Gastrocnemius medialis (tissue), 4 donors: ENCODE results near the gene CELF4. TPM values are rescaled to one million over a fixed set of nuclear protein-coding genes. Genes with fewer than 3 reads are reported as not detected.

Experiments used
- ATAC-seq, 2 donors: fragments of 150-250 bp; one replicate each; pipeline ENCODE4 v1.9.1; 2016
- DNase-seq, 2 donors: peaks; one replicate each; pipeline ENCODE4 v3.0.0-alpha.2; 2019
- H3K27ac ChIP-seq, 4 donors: fragments of 200-600 bp; sonication (generic); 1 replicate in 1 of 4; 2 replicates in 3 of 4; pipeline ENCODE4 v1.5.1; 2016 to 2018; ENCODE audit warnings: mild to moderate bottlenecking in 2 of 4, moderate library complexity in 1 of 4
- H3K27me3 ChIP-seq, 3 donors: fragments of 200-600 bp; sonication (generic) in 2 of 3; 1 replicate in 1 of 3; 2 replicates in 2 of 3; pipeline versions ENCODE4 v1.5.1 to v1.6.0; 2016 to 2019; ENCODE audit warnings: mild to moderate bottlenecking in 1 of 3, moderate library complexity in 1 of 3
- H3K36me3 ChIP-seq, 2 donors: fragments of 200-600 bp; sonication (generic) in 1 of 2; one replicate each; pipeline ENCODE4 v1.5.1; 2017 to 2018
- H3K4me1 ChIP-seq, 2 donors: fragments of 200-600 bp; sonication (generic) in 1 of 2; one replicate each; pipeline ENCODE4 v1.5.1; 2016 to 2017; ENCODE audit warnings: mild to moderate bottlenecking in 2 of 2
- H3K4me3 ChIP-seq, 4 donors: fragments of 200-600 bp; sonication (generic) in 3 of 4; 1 replicate in 1 of 4; 2 replicates in 3 of 4; pipeline ENCODE4 v1.5.1; 2016 to 2019; ENCODE audit warnings: mild to moderate bottlenecking in 2 of 4
- H3K9me3 ChIP-seq, 3 donors: fragments of 200-600 bp; sonication (generic) in 2 of 3; 1 replicate in 1 of 3; 2 replicates in 2 of 3; pipeline ENCODE4 v1.5.1; 2016 to 2019
- POLR2A ChIP-seq, 2 donors: fragments of 450-650 bp; IDR thresholded peaks; one replicate each; pipeline ENCODE4 v1.6.1; 2017; ENCODE audit warnings: antibody characterized with exemption in 2 of 2, mild to moderate bottlenecking in 2 of 2, moderate library complexity in 2 of 2
- in situ Hi-C, 4 donors: fragments of 200-750 bp; cut with MboI; loops; one replicate each; pipeline versions ENCODE4 v1.15.0 to v1.8.0; 2017; ENCODE audit warnings: low sequenced_read_pairs in 4 of 4
- intact Hi-C: fragments of 100-400 bp; cut with DNase I; formaldehyde crosslinking; loops from one replicate; pipeline ENCODE4 v1.15.1; 2023; ENCODE audit warnings: low total_unique reads
- total RNA-seq, 4 donors: library from RNA; depleted of rRNA; stranded (reverse); fragments of >200 nt; gene quantifications; one replicate each; pipeline versions ENCODE4 v1.1.0 to v1.2.3, GENCODE V29; 2016
- TF ChIP-seq, protein P1 (sequence below), 5 experiments: fragments of 450-650 bp in 3 of 5; fragments of 200-600 bp in 2 of 5; sonication (generic) in 2 of 5; IDR thresholded peaks in 4 of 5; conservative IDR thresholded peaks in 1 of 5; 1 replicate in 4 of 5; 2 replicates in 1 of 5; pipeline ENCODE4 v1.5.1; 2016 to 2019; ENCODE audit warnings: antibody characterized with exemption in 5 of 5, mild to moderate bottlenecking in 3 of 5, moderate library complexity in 3 of 5

Gene CELF4
- total RNA-seq, 4 donors from 2014 or later, result not detected

GRCh38 chr18:37258131-37258530, 307.5 kb downstream of the CELF4 start:
- no peak overlapping the region for H3K27ac ChIP-seq
- no peaks in the 10 kb centered on the region for H3K9me3 ChIP-seq
- no peaks in the 10 kb centered on the region for H3K36me3 ChIP-seq
- H3K4me1 ChIP-seq, result peaks cover 0 to 4% of the 10 kb centered on the region in 2 donors
- ATAC-seq (no peak), DNase-seq (no peak)
- no peak for TF ChIP-seq POLR2A (IDR thresholded peaks at IDR 0.05)
- TF ChIP-seq, protein P1, sequence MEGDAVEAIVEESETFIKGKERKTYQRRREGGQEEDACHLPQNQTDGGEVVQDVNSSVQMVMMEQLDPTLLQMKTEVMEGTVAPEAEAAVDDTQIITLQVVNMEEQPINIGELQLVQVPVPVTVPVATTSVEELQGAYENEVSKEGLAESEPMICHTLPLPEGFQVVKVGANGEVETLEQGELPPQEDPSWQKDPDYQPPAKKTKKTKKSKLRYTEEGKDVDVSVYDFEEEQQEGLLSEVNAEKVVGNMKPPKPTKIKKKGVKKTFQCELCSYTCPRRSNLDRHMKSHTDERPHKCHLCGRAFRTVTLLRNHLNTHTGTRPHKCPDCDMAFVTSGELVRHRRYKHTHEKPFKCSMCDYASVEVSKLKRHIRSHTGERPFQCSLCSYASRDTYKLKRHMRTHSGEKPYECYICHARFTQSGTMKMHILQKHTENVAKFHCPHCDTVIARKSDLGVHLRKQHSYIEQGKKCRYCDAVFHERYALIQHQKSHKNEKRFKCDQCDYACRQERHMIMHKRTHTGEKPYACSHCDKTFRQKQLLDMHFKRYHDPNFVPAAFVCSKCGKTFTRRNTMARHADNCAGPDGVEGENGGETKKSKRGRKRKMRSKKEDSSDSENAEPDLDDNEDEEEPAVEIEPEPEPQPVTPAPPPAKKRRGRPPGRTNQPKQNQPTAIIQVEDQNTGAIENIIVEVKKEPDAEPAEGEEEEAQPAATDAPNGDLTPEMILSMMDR (IDR thresholded peaks at IDR 0.05 in 4 of 5, conservative IDR thresholded peaks at IDR 0.05 in 1 of 5), result no peak
- in situ Hi-C loops, result no loop called here
- peaks cover 26 to 39% (median 33%) of the 10 kb centered on the region in 3 donors for H3K27me3 ChIP-seq
- H3K4me3 ChIP-seq, result no peak overlapping the region
- intact Hi-C loops, result no loop called here

DNA sequence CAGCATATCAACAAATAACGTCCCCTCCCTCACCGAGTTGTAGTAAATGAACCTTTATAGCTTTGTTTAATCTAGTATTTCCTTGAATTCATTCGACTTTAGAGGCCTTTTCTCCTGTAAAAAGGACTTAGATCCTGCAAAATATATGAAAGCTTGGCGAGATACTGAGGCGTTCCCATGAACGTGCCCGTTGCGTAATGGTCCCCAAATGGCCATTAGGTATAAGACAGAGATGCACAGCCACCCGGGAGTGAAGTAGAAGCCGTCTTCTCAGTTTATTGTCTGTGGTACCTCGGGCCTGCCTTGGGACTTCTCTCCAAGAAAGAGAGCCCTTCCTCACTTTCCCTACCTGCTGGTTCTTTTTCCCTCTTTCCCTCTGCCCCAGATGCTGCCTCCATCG, 310.6 kb downstream of the CELF4 start:
- no peak overlapping the region for H3K4me3 ChIP-seq
- no peak for DNase-seq
- H3K27me3 ChIP-seq, result peaks cover 26 to 36% (median 34%) of the 10 kb centered on the region in 3 donors
- no peaks in the 10 kb centered on the region for H3K9me3 ChIP-seq
- peaks cover 0 to 4% of the 10 kb centered on the region in 2 donors for H3K4me1 ChIP-seq
- intact Hi-C loops (no loop called here), in situ Hi-C loops (no loop called here)
- H3K36me3 ChIP-seq, result no peaks in the 10 kb centered on the region
- no peak for ATAC-seq
- no peak overlapping the region for H3K27ac ChIP-seq
- TF ChIP-seq POLR2A (IDR thresholded peaks at IDR 0.05), result no peak
- TF ChIP-seq, protein P1 (IDR thresholded peaks at IDR 0.05 in 4 of 5, conservative IDR thresholded peaks at IDR 0.05 in 1 of 5), result no peak

DNA sequence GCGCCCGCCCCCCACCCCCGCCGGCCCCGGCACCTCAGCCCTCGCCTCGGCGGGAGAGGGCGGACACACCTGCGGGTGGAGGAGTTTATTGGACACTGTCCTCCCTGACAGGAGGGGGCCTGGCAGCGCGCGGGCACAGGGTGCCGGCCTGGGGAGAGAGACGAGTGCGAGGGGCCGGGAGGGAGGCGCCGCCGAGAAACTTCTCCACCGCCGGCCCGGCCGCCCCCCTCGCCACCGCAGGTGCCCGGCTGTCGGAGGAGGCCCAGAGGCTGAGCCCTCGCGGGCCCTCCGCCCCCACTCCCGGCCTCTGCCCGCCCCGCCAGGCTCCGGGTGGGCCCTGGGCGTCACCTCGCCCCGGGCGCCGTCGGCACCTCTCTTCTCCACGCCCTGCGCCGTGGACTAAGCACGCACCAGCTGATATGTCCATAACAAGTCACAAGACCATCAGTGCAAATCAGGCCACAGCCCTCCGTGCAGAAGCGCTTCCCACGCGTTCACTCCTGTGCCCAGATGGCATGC, 311.3 kb downstream of the CELF4 start:
- Histone ChIP-seq H3K27ac (no peak overlapping the region), H3K4me3 (peak overlapping the region; percentile 37 to 44 (median 38)), H3K4me1 (peaks cover 0 to 4% of the 10 kb centered on the region in 2 donors), H3K27me3 (peaks cover 26 to 36% (median 34%) of the 10 kb centered on the region in 3 donors), H3K36me3 (no peaks in the 10 kb centered on the region), H3K9me3 (no peaks in the 10 kb centered on the region)
- intact Hi-C loops (no loop called here), in situ Hi-C loops (no loop called here)
- DNase-seq, result no peak
- no peak for ATAC-seq
- TF ChIP-seq, protein P1 (IDR thresholded peaks at IDR 0.05 in 4 of 5, conservative IDR thresholded peaks at IDR 0.05 in 1 of 5), result no peak
- TF ChIP-seq POLR2A (IDR thresholded peaks at IDR 0.05), result no peak

DNA sequence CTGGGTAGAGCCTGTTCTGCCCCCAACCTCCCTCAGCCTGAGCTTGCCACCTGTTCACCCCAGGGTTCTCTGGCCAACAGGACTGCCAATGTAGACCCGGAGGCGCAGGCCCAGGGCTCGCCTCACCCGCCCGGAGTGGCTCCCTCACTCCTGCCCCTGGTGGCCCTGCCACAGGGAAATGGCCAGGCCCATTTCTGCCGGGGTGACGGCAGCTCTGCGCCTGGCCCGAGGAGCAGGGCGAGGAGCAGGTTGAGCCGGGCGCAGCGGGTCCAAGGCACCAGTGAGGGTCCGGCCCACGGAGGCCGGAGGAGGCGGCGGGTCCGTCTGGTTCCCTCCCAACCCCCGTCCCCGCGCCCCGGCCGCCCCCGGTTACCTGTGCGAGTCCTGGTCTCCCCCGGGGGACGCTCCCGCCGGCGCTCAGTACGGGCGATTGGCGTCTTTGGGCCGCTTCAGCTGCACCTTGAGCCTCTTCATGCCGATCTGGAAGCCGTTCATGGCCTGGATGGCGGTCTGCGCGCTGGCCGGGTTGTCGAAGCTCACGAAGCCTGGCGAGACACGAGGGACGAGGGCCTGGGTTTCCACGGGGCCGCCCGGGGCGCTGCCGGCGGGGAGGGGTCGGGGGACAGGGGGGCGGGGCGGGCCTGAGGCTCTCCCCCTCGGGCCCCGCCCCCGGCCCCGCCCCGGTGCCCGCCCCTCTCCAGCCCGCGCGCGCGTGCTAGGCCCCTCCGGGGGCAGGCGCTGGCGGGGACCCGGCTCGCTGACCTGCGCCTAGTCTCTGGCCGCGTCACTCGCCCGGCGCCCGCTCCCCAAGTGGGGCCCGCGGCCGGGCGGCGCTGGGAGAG, 312.0 kb downstream of the CELF4 start:
- H3K27me3 ChIP-seq, result peaks cover 26 to 34% (median 31%) of the 10 kb centered on the region in 3 donors
- no peak overlapping the region for H3K27ac ChIP-seq
- no peaks in the 10 kb centered on the region for H3K9me3 ChIP-seq
- no peak for TF ChIP-seq POLR2A (IDR thresholded peaks at IDR 0.05)
- TF ChIP-seq, protein P1 (IDR thresholded peaks at IDR 0.05 in 4 of 5, conservative IDR thresholded peaks at IDR 0.05 in 1 of 5), result no peak
- H3K4me3 ChIP-seq, result peak overlapping the region; percentile 17 to 44 (median 39)
- ATAC-seq (no peak), DNase-seq (no peak)
- in situ Hi-C loops, result no loop called here
- H3K36me3 ChIP-seq, result no peaks in the 10 kb centered on the region
- H3K4me1 ChIP-seq, result peaks cover 0 to 4% of the 10 kb centered on the region in 2 donors
- intact Hi-C loops, result no loop called here
